Measurements from ENCODE around the gene AMMECR1L.
"Not testable (repeated sequence)": the region's sequence is repeated elsewhere in the genome, so short reads cannot be mapped to it uniquely, and the experiment has no call there.

Gene AMMECR1L

GRCh38 chr2:127841466-127842178, 44.1 kb downstream of the AMMECR1L start:
- no peak for DNase-seq (ENCODE audit: low spot score)

- DNase-seq (ENCODE audit: low spot score) = no peak
Measured at GRCh38 chr2:127840893-127841292, 44.9 kb downstream of the AMMECR1L start.

- no peak for DNase-seq (ENCODE audit: low spot score)
Measured at GRCh38 chr2:127834951-127835350, 50.8 kb downstream of the AMMECR1L start.

DNA sequence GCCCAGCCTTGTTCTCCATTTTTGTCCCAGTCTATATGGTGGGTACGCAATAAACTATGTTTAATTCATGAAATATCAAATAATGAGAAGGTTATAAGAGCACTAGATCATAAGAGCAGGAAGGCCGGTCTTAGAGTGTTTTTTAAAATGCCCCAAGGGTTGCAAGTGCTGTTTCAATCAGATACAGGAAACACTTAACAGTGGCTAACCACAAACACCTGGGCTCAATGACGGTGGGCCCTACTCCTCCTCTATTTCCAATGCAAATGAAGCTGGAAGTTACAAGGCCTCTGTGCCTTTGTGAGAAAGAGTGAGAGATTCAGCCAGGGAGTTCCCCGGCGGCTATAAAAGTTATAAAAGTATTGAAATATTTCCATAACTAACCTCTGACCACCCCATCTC, 55.9 kb downstream of the AMMECR1L start:
- peak; percentile 65 for DNase-seq (ENCODE audit: low spot score)

- not testable (repeated sequence) for DNase-seq (ENCODE audit: low spot score)
Measured at GRCh38 chr2:127826708-127827107, 59.0 kb downstream of the AMMECR1L start.

GRCh38 chr2:127826047-127826446, 59.7 kb downstream of the AMMECR1L start:
- DNase-seq (ENCODE audit: low spot score) = no peak

DNA sequence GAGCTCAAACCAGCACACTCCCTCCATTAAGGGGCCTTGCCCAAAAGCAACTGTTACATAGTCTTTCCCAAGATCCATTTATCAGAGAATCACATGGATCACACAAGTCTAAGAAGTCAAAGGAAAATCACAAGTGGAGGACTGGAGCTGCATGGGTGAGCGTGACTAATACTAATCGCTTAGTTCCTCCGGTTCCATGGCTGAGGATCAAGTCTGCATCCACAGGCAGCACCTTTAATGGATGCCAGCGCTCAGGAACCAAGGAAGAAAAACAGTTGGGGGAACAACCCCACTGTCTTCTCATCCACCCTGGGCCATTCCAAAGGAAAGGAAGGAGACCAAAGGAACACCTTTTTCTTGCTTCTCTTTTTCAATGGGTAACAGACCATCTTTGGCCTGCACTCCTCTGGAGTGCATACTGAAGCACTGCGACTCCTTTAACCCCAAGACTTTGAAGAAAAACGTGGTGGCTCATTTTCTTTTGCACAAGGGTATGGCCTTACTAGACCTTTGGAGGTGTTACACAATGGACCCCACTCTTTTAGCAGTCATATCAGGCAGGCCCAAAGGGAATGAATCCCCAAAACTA, 65.6 kb downstream of the AMMECR1L start:
- DNase-seq (ENCODE audit: low spot score) = no peak

- DNase-seq (ENCODE audit: low spot score) = no peak
Measured at GRCh38 chr2:127818794-127819425, 66.8 kb downstream of the AMMECR1L start.

- no peak for DNase-seq (ENCODE audit: low spot score)
Measured at GRCh38 chr2:127818241-127818640, 67.5 kb downstream of the AMMECR1L start.

GRCh38 chr2:127814677-127815076, 71.1 kb downstream of the AMMECR1L start:
- no peak for DNase-seq (ENCODE audit: low spot score)

DNA sequence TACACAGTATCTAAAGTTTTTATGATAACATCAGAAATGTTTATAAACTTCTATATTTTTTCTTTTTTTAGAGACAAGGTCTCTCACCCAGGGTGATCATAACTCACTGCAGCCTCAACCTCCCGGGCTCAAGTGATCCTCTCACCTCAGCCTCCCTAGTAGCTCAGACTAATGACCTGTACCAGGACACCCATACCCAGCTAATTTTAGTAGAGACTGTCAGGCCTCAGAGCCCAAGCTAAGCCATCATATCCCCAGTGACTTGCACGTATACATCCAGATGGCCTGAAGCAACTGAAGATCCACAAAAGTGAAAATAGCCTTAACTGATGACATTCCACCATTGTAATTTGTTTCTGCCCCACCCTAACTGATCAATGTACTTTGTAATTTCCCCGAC, 73.3 kb downstream of the AMMECR1L start:
- not testable (repeated sequence) for DNase-seq (ENCODE audit: low spot score)
